H54 (cell line): Measurements from ENCODE around the gene PPARGC1A.

Source experiments
- DNase-seq: peaks from one replicate; pipeline ENCODE4 v3.0.0; 2011; ENCODE audit warnings: low spot score, mixed read lengths; ENCODE audit not compliant: insufficient read length
- FAIRE-seq: peaks from 3 replicates; lab custom pipeline; 2011; peaks lifted over from hg19 to GRCh38; lab: Jason Lieb, UNC
- POLR2A ChIP-seq: IDR thresholded peaks from 2 replicates; pipeline ENCODE4 v1.6.1; 2011; ENCODE audit warnings: low read depth, mild to moderate bottlenecking, low read length

Gene PPARGC1A

GRCh38 chr4:23774909-23775308 is 114.9 kb downstream of the PPARGC1A start:
- DNase-seq, result no peak
- no peak for FAIRE-seq

GRCh38 chr4:23773884-23774636 is 115.8 kb downstream of the PPARGC1A start:
- FAIRE-seq, result no peak
- no peak for DNase-seq

More at GRCh38 chr4:23774909-23775308, 114.9 kb downstream of the PPARGC1A start:
- no peak for TF ChIP-seq POLR2A

GRCh38 chr4:23770011-23770410 is 119.8 kb downstream of the PPARGC1A start:
- TF ChIP-seq POLR2A, result no peak
- DNase-seq (no peak), FAIRE-seq (peak; percentile 75)

More at GRCh38 chr4:23773884-23774636, 115.8 kb downstream of the PPARGC1A start:
- TF ChIP-seq POLR2A, result no peak

GRCh38 chr4:23769406-23769805 is 120.4 kb downstream of the PPARGC1A start:
- TF ChIP-seq POLR2A, result no peak
- FAIRE-seq (no peak), DNase-seq (no peak)

- no peak for DNase-seq
- TF ChIP-seq POLR2A, result no peak
- no peak for FAIRE-seq
Measured at GRCh38 chr4:23768541-23768940, 121.3 kb downstream of the PPARGC1A start.

GRCh38 chr4:23766344-23766743 is 123.5 kb downstream of the PPARGC1A start:
- DNase-seq (no peak), FAIRE-seq (no peak)
- no peak for TF ChIP-seq POLR2A

GRCh38 chr4:23763559-23763958 is 126.3 kb downstream of the PPARGC1A start:
- DNase-seq, result no peak
- no peak for FAIRE-seq
- no peak for TF ChIP-seq POLR2A

GRCh38 chr4:23762551-23762950 is 127.3 kb downstream of the PPARGC1A start:
- FAIRE-seq (no peak), DNase-seq (no peak)
- TF ChIP-seq POLR2A, result no peak

- no peak for TF ChIP-seq POLR2A
- FAIRE-seq (no peak), DNase-seq (no peak)
Measured at GRCh38 chr4:23759066-23759465, 130.8 kb downstream of the PPARGC1A start.

- no peak for DNase-seq
- no peak for TF ChIP-seq POLR2A
- FAIRE-seq, result no peak
Measured at GRCh38 chr4:23754688-23755087, 135.2 kb downstream of the PPARGC1A start.

- TF ChIP-seq POLR2A, result no peak
- DNase-seq (no peak), FAIRE-seq (no peak)
Measured at GRCh38 chr4:23750125-23750524, 139.7 kb downstream of the PPARGC1A start.

GRCh38 chr4:23747281-23747735 is 142.5 kb downstream of the PPARGC1A start:
- TF ChIP-seq POLR2A, result no peak
- DNase-seq (no peak), FAIRE-seq (no peak)

GRCh38 chr4:23746672-23747071 is 143.2 kb downstream of the PPARGC1A start:
- no peak for DNase-seq
- no peak for TF ChIP-seq POLR2A
- FAIRE-seq, result no peak

GRCh38 chr4:23746027-23746426 is 143.8 kb downstream of the PPARGC1A start:
- FAIRE-seq, result no peak
- no peak for DNase-seq
- TF ChIP-seq POLR2A, result no peak

GRCh38 chr4:23745377-23745776 is 144.5 kb downstream of the PPARGC1A start:
- FAIRE-seq, result no peak
- TF ChIP-seq POLR2A, result no peak
- no peak for DNase-seq
